ENCODE measurements around the gene STEAP1B.
"Not testable (repeated sequence)": the region's sequence is repeated elsewhere in the genome, so short reads cannot be mapped to it uniquely, and the experiment has no call there.

STEAP1B gene

DNA sequence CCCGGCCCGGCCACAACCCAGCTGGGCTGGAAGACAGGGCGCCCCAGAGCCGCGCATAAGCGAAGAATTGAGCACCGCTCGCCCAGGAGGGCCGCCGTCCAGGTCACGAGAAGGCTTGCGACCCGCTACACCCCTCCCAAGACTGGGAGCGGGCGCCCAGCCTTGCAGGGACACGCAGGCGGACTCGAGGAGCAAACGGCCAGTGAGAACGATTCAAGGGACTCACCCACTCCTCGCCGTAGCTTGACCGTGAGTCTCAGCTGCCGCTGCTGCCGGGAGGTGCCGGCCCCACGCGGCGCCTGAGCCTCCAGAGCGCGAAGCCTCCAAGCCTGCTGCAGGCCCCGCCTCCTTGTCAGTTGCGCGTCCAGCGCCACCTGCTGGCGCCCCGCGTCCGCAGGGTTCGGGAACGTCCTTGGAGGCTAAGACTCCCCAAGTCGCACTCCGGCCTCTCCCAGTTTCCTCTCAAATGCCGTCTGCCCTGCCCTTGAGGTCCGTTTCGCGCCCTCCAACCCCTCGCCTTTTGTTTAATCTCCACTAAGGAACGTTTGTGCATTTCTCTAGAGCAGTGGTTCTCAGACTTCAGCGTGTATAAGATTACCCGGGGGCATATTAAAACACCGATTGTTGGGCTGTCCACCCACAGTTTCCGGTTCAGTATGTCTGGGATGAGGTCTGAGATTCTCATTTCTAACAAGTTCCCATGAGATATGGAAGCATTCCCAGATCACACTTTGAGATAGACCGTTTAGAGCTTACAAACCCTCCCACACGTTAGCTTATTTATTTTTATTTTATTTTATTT lies at the start of gene STEAP1B:
Gene STEAP1B (minus strand): TSS at position 301 of the 802 bp plus-strand sequence. CDS start 5,333 bp downstream, outside the sequence.
- DNase-seq, result not testable (repeated sequence)

DNA sequence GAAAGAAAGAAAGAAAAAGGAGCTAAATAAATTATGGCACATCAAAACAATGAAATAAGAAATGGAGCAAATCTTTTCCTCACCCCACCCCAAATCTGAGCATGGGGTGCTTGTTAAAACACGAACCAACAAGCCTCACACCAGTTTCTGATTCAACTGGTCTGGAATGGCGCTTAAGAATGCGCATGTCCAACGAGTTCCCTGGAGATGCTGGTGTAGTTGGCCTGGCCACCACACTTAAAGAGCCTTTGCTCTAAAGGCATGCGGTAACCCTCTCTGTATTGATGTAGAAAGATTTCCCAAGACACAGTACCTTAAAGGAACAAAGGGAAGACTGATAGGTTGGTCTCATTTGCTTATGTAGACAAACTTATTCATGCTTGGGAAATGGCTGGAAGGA lies 49.1 kb upstream of the STEAP1B start:
- no peak for DNase-seq

DNA sequence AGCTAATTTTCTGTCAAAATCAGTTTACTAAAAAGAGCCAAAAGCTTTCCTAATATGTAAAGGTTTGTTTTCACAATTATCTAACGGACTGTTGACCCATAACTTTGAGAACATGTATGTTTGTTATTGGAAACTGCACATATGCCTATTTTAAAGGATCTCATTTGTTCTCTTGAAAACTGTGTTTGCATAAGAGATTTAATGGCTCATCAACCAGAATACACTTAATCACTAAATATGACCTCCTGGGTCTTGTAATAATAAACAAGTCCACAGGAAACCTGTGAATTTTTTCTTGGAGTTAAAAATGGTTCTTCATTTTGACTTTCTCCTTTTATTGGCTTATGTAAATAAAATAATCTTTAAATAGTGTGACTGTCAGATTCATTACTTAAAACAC lies 48.3 kb upstream of the STEAP1B start:
- DNase-seq, result no peak

DNA sequence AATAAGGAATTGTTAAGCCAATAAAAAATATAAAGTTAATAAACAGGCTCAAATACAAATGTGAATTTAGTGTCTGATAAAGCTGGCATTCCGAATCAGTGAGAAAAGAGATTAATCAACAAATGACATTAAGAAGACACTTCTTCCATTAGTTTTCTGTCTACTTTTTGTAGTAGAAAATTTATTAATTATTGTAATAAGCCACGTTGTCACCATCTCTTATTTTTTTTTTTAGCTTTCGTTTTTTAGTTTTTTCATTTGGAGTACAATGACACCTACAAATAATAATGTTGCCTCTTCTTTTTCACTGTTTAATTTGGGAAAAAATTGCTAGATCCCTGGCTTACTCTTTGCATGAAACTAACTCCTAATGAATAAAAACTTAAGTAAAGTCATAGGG lies 46.8 kb upstream of the STEAP1B start:
- no peak for DNase-seq

DNA sequence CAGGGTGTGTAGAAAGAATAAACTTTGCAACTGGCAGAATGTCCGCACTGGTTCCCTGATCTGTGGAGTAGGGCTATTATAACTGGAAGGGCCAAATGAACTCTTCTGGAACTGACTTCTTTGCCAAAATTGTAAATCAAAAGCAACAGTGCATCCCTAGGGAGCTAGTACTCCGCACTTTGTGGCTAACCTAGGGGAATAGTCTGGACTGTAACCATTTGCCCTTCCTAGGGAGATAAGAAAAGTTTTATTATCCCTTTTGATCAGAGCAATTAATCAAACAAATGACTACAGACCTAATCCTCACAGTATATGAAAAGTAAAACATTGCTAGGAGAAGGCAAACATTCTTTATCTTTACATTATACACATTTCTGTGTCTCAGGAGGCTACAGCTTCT lies 45.5 kb upstream of the STEAP1B start:
- no peak for DNase-seq

DNA sequence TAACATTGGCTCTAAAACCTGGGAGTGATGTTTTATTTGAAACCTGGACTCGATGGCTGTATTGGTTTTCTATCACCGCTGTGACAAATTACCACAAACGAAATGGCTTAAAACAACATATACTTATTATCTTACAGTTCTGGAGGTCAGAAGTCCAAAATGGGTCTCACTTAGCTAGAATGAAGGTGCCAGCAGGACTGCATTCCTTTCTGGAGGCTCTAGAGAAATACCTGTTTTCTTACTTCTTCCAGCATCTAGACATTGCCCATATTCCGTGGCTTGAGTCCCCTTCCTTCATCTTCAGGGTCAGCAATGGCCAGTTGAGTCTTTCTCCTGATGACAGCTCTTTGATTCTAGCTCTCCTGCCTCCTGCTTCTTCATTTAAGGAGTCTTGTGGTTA lies 44.3 kb upstream of the STEAP1B start:
- no peak for DNase-seq

DNA sequence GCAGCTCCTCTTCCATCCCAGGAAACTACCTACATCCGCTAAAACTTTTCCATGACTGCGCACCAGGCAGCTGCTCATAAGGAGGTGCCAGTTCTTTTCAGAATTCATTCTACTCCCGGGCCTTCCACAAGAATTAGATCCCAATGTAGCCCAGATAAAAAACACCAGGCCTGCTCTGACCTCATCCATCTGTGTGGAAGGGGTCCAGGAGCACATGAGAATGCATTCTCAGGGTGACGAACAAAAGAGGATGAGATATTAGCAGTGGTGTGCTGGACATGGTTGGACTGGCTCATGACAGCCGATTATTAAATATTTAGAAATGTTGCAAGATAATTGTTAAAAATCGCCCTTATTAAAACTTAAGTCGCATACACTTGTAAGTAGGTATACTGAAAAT lies 43.2 kb upstream of the STEAP1B start:
- no peak for DNase-seq

DNA sequence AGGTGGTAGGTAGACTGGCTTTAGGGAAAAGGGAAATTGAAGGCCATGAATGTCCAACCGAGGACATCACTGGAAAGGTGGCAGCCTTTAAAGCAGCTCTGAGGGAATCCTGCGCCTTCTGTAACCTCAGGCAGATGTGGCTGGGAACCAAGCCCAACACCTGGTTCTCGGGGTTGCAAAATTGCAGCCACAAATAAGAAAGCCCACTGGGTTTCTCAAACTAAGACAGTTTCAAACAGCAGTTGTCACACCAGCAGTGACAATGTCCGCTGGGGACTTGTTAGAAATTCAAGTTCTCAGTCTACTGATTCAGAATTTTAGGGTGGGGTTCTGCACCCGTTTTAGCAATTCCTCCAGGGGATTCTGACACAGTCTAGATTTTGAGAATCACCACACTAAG lies 42.7 kb upstream of the STEAP1B start:
- no peak for DNase-seq

DNA sequence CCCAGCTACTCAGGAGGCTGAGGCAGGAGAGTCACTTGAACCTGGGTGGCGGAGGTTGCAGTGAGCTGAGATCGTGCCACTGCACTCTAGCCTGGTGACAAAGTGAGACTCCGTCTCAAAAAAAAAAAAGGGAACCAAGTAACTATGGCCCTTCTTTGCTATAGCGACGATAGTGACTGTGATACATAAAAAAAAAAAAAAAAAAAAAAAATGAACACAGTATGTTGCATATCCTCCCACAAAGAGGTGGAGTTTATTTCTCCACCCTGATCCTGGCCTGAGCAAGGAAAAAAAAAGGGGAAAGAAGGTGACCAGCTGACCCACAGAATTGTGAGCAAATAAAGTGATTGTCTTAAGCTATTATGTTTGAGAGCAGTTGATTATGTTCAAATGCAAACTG lies 42.3 kb upstream of the STEAP1B start:
- DNase-seq, result no peak

DNA sequence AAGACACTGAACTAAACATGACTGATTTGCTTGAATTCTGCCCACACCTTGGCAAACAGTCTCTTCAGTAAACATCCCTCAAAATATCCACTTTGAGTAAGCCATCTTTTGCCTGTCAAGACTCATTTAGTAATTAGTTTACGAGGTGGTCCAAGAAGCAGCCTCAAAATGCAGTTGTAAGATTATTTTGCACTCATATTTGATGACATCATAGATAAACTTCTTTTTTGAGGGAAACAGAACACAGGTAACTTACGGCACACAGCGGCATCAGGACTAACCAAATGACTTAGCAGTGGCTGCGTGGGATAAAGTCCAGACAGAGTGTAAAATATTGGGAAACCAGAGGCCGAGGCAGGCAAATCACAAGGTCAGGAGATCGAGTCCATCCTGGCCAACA lies 41.8 kb upstream of the STEAP1B start:
- no peak for DNase-seq

DNA sequence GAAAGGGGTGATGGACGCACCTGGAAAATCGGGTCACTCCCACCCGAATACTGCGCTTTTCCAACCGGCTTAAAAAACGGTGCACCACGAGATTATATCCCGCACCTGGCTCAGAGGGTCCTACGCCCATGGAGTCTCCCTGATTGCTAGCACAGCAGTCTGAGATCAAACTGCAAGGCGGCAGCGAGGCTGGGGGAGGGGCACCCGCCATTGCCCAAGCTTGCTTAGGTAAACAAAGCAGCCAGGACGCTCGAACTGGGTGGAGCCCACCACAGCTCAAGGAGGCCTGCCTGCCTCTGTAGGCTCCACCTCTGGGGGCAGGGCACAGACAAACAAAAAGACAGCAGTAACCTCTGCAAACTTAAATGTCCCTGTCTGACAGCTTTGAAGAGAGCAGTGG lies 28.5 kb upstream of the STEAP1B start:
- not testable (repeated sequence) for DNase-seq

DNA sequence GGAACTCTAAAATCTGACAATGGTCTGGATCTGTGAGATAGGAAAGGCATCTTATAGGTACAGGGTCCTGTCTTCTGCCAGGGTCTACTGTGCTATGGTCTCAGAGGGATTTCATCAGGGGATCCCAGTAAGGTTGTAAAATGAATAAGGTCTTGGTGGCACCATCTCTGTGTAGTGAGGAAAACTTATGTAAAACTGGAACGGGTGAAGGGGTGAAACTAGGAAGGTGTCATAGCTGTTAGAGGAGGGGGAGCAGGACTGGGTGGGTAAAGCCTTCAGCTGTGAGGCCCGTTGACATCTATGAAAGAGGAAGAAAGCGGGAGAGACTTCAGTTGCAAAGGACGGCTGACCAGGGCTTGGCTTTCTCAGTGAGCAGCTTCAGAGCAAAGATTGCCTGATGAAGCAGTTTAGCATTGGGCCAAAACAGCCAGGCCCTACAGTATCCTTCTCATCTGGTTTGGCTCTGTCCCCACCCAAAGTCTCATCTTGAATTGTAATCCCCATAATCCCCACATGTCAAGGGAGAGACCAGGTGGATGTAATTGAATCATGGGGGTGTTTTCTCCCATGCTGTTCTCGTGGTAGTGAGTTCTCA lies 24.5 kb upstream of the STEAP1B start:
- DNase-seq, result not testable (repeated sequence)

DNA sequence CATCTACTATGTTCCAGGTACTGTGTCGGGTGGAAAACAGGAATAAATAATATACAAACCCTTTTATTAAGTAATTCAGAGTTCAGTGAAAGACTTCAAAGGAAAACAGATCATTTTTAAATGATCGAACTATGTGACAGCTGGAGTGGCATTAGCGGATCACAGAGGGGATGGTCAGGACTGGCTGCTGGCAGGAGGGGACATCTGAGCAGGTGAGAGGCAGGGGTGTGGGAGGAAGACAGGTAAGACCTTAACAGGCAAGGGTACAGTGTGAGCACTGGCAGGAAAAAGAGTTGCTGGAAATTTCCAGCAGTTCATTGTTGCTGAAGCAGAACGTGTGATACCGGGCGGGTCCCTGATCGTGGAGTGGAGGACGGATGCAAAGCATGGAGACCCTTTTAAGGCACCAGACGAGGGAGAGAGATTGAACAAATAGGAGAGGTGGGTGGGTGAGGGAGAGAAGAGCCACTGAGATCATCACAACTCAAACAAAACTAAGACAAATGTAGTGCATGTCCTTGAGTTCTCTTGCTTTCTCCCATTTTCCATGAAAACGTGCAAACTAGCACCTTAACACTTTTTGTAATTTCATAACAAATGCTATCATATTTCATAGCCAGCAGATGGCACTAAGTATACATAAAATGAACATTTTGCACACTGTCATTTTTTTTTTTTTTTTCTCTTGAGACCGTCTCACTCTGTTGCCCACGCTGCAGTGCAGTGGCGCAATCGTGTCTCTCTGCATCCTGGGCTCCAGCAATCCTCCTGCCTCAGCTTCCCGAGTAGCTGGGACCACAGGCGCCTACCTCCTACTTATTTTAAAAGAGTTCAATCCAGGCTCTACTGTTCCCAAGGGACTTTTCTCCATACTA lies 23.7 kb upstream of the STEAP1B start:
- peak; percentile 52 for DNase-seq

DNA sequence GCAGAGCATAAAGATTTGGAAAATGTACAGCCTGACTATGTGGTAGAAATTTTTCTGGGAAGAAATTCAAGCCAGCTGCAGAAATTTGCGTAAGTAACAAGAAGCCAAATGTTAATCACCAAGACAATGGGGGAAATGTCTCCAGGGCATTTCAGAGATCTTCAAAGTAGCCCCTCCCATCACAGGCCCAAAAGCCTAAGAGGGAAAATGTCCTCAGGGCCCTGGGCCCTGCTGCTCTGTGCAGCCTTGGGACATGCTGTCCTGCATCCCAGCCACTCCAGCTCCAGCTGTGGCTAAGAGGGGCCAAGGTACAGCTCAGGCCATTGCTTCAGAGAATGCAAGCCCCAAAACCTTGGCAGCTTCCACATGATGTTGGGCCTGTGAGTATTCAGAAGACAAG lies 19.6 kb upstream of the STEAP1B start:
- DNase-seq, result not testable (repeated sequence)

DNA sequence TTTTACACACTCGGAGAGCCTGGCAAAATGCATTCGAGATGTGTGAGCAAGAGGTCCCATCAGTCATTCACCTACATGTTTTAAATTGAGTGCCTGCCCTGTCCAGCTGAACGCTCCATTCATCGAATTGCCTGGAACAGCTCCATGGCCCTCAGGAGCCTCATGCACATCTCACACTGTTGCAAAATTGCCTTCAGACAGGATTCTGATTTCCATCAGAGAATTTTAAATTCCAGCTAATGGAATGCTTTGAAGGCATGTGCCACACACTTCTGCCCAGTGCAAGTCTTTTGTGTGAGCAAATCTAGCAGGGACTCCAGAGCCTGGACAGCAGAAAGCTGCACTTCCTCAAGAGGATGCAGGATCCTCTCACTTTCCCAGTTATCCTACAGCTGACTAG lies 17.0 kb upstream of the STEAP1B start:
- DNase-seq, result not testable (repeated sequence)

DNA sequence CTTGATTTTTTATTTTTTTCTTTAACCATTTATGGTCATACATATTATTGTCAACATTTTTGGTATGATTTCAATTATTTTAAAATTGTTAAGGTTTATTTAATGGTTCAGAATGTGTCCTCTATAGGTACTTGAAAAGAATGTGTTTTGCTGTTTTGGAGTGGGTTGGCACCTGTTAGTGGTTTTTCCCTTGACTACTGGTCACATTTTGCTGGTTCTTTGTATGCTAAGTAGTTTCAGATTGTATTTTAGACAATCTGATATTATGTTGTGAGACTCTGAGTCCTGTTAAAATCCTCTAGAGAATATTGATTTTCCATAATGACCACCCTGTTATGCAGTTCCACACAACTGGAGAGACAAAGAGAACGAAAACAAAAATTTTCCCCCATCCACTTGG lies 15.0 kb upstream of the STEAP1B start:
- DNase-seq, result not testable (repeated sequence)

DNA sequence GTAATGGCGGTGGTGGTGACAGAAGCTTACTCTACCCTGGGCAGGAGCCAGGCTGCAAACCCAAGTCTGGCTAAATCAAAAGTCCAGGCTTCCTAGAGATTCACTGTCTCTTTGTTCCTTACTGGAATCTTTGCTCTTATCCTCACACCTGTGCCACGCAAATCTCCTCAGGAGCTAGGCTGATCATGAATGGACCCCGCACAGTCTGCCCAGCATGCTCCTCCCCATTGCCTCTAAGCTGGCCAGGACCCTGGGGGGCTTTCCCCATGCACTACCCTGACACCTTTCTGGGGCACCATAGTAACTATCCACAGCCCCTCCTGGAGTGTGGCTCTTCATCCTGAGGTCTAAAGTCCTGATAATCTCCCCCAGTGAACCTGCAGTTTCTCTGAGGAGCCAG lies 7.3 kb upstream of the STEAP1B start:
- DNase-seq, result not testable (repeated sequence)

DNA sequence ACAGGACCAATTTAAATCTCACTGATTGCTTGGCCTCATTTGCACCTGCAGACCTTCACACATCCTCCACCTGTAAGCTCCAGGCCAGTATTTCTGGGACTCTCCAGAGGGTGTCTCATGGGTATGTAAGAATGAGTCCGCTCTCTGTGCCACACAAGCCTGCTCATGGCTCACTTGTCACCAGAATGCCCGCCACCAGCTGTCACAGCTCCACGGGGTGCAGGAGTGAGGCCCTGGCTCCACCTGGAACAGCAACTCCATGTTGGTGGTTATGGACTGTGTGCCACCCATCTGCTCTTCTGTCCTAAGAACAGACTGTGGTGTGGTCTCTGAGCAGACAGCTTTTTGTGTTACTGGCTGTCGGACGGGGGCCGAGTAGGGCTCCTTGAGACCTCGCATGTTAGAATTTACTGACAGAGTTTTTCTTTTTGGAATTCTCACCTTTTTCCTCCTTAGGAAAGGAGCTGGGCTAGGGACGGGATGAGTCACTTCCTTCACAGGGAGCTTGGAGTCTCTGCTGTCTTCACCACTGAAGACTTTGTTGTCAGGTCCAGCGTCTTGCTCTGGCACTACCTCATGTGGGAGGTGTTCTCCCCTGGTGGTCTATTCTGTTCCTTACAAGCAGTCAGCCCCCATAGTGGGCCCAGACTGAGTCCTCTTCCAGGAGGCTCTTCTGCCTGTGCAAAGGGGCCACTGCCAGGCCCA lies 6.5 kb upstream of the STEAP1B start:
- peak; percentile 26 for DNase-seq

DNA sequence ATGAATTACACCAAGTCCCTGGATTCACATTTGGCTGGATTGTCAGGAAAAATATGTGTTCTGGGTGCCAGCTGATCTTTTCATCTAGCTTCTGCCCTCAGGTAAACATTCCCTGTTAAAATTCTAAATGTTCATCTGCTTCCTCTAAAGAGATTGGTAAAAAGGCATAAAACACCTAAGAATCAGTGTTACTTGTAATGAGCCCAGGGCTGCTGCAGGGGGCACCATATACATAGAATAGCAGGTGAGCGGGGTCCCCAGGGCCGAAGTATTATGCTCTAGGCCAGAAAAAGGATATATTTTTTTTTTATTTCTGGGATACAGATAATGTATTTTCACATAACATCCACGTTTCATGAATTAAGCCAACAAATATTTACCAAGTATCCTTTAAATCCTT lies 4.5 kb upstream of the STEAP1B start:
- DNase-seq, result not testable (repeated sequence)

DNA sequence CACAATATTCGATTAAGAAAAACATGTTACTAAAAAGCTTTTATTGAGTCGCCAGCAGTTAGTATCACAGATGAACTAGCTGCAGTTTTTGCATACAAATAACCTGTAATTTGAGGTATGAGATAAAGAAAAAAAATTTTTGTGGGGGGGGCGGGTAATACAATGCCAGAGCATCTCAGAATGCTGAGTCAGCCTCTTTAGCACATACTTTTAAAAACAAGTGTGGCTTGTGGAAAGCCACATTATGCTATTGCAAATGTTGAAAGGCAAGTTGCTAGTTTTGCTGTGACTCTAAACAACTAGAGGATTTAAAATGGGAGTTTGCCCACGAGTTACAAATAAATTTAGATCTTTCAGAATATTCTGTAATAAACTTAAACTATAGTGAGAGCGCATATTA lies 2.1 kb upstream of the STEAP1B start:
- DNase-seq, result not testable (repeated sequence)

DNA sequence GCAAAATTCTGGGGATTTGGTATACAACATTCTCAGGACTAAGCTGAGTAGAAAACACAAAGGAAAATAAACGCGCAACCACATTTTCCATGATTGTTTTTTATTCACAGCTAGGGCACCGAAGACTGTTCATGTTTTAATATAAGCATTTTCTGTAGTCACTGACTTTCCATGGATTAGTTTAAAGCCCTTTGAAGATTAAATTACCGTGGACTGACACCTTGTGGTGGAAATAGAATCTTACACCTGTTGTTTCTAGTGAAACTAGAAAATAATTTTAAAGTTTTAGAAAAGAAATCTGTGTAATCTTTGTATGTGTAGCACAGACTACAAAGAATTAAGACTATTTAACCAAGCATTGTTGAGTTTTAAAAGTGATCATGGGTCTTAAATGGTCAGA lies 1.3 kb upstream of the STEAP1B start:
- peak; percentile 60 for DNase-seq

DNA sequence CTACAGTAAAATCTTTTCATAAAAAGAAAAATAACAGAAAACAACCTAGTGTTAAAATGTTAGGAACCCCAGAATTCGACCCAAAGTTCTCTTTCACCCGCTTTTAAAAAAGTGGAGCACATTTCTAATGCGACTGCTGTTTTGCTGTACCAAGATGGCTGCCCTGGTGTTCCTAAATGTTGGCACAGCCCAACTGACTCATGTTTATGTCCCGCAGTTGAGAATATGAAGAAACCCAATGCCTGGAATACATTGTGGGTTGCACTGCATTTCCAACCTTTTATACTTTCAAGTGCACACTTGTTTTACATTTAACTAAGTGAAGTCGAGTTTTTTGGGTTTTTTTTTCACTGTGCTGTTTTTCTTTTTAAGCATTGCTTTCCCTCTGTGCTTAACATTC lies 944 bp downstream of the STEAP1B start:
- no peak for DNase-seq

DNA sequence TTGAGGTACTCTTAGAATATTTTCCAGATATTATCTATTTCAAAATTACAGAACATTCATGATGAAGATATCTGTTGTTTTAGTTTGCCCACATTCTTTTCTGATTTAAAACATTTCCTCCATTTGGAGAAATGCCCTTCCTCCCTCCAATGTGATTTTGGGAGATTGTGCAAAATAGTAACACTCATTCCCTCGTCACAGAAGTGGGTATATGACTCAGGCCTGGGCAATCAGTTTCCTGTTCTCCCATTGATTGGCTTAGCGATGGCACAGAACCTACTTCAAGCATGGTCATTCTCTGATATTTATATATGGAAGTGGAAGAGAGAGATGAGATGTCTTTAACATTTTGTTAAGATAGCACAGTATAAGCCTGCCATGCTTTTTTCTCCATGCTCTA lies 3.1 kb downstream of the STEAP1B start:
- DNase-seq, result not testable (repeated sequence)
